NCI-H2227 (cell line): ENCODE data around the gene INSM1.

Experiments
- DNase-seq: peaks from one replicate; lab custom pipeline; 2025; ENCODE audit not compliant: unreplicated experiment; lab: John Stamatoyannopoulos, UW

Gene INSM1

DNA sequence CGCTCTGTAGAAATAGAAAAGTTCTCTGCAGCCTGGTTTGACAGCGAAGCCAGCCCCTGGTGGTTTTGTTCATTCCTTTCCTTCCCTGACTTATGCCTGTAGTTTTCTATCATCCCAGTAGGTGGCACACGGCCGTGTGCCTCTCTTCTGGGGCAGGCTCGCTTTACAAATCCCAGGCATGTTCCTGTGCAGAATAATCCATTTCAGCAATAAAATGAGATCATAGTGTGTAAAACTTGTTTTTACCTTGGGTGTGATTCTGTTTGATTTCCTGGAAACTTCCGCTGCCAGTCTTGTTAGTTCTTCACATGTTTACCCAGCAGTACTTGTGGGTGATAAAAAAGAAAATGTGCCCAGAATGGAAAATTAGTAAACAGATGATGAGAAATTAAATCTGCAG lies 7.4 kb upstream of the INSM1 start:
- peak; percentile 79 for DNase-seq

DNA sequence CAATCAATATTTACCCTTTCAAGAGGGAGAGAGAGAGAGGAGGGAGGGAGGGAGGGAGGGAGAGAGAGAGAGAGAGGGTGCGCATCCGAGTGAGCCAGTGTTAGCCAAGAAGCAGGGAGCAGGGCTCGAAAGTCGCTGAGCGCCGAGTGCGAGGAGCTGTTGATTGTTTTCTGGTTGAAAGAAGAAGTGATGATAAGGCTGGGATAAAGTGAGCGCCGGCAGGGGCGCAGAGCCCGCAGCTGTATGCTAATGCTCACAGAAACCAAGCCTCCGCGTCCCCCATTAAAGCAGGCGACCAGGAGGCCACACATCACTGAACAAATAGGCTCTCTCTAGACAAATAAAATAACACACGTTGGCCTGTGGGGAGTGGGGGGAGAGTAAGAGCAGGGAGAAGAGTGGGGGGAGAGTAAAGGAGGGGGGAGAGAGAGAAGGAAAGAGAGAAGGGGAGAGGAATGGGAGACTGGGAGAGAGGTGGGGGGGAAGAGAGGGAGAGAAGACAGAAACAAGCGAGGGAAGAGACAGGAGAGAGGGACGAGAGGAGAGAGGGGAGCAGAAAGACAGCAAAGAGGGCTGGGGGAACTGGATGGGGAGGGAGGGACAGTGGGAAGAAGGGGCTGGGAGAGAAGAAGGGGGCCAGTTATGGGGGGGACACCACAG lies 5.0 kb upstream of the INSM1 start:
- DNase-seq = peak; percentile 88

DNA sequence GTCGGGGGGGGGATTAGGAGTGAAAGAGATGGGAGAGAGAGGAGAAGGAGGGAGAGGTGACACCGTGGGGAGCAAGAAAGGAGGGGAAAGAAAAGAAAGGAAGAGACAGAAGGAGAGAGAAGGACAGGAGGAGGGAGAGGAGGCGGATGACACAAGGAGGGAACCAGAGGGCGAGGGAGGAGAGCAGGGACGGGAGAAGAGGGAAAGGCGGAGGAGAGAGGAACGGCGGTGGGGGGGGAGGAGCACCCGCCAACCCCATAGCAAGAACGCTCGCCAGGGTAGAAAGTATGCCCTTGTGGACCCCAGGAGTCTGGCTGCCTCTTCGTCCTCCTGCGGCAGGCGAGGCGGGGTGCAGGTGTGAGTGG lies 4.5 kb upstream of the INSM1 start:
- DNase-seq = peak; percentile 28

DNA sequence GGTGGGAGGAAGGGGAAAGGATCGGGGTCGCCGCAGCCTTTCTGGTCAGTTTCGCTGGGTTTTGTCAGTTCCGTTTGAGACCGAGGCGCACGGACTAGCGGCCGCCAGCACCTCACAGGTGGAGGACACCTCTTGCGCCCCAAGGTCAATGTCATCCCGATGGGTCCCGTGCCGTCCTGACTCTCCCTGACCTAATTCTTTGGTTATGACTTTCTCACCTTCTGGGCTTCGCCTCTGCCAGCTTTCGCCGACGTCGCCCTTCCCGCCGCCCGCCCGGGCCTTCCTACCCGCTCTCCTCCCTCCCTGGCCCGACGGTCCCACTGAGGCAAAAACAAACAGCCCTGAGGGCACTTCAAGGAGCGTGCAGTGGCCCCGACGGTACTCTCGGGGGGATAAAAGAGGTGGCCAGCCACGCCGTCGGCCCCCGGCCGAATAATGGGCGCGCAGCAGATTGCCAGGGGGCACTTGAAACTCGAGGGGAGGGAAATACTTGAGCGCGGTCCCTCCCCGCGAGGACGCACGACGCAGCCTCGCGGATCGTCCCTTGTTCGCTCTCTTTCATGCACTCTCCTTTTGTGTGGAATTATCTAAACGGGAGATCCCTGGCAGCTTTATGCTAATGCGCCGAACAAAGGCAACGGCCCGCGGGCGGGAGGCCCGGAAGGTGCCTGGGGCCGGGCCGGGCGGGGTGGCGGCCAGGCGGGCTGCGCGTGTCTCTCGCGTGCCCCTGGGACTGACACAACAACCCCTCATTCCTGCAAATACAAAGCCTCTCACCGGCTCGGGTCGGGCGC lies 3.9 kb upstream of the INSM1 start:
- no peak for DNase-seq

DNA sequence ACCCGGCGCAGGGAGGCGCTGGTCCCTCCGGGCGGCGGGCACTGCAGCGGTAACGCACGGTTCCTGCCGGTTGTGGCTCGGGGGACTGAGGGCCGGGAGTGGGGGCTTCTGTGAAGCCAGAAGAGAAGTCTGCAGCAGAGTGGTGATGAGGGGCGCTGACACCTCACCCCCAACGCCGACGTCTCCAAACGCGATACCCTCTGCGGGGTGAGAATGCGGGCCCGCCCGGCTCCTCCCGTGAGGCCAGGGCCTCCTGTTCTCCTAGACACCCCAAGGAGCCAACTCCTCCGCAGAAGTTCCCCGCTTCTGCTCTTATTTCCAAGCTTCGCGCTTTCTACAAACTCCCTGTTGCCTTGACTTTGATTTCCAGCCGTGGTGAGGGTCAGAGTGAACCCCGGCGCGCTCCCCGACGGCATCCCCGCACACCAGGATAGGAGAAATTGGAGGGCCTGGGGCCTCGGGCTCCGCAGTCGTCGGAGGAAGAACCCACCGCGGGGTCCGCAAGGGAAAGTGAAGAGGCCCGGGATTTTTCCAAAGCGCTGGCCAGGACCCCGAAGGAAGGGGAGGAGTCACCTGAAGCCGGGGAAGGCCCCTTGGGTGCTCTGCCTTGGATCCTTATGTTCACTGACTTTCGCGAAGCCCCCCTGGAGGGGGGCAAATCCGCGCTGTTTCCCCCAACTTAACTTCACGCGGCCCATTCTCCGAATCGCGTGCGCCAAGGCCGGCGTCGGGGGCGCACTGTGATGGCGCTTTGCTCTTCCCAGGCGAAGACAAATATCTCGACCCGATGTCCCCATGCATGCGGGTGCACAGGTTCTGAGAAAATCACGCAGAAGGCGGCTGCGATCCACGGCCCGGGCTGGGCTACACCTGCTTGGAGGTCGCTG lies 3.1 kb upstream of the INSM1 start:
- no peak for DNase-seq

DNA sequence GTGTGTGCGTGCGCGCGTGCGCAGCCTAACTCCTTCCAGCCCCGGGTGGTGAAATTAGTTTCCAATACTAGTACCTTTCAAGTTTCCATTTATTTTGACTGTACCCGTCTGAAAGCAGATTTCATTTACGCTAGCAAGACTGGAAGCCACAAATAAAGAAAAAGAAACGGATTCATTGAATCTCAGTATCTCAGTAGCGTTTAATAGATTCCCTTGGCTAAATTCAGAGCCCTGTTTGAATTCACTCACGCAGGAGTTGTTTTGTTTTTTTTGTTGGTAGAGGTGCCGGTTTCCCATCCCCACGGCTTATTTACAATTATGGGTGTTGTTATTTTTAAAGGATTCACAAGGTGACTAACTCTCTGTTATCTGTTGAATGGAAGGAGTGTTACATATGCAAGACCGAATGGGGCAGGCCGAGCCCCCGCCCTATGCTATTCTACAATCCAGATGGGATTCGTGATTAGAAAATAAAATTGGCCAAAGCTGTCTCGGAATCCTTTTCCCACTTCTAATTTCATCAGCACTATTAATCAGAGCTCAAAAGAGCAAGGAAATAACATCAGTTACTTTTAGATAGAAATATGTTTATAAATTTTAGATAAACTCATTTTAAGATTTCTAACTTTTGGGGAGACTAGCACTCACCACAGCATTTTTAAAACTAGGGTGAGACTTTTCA lies 2.3 kb upstream of the INSM1 start:
- no peak for DNase-seq

DNA sequence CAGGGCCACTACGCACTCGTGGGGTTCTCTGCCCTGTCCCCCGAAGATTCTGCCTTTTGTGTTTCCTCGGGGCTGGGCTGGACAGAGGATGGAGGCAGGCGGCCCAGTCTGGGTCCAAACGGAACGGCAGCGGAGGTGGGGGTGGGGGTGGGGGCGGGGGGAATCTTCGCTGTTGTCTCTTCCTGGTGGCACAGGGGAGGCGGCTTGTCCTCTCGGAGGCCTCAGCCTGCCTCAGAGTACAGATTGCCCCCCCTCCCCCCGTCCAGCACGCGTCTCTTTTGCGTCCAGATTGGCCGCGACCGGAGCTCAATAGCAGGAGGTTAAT lies 1.4 kb upstream of the INSM1 start:
- peak; percentile 32 for DNase-seq

DNA sequence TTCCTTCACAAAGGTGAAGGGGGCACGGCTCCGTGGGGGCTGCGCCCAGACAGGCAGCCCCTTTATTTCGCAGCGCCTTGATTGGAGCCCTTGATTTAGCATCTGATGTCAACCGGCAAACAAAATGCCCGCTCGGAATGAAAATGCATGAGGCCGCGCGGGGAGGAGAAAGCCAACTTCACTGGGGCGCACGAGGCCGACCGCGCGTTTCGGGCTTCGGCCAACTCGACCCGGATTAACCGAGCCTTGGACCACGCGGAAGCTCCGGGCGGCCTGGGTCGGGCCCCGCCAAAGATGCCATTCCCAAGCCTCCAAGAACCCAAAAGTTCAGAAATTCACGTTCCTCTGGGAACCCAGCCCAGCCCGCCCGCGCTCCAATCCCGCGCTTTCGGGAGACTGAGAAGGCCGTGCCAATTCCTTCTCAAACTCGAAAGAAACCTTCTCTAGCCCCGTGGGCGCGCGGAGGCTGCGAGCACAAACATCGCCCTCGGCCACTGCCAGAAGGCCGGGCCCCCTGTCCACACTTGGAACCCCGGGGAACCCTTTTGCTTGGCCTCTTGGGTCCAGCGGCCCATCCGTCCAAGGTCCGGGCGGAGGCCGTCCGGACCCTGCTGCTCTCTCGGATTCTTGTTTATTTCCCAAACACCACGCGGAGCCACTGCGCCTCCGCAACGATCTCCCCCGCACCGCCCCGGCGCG lies 879 bp upstream of the INSM1 start:
- no peak for DNase-seq

DNA sequence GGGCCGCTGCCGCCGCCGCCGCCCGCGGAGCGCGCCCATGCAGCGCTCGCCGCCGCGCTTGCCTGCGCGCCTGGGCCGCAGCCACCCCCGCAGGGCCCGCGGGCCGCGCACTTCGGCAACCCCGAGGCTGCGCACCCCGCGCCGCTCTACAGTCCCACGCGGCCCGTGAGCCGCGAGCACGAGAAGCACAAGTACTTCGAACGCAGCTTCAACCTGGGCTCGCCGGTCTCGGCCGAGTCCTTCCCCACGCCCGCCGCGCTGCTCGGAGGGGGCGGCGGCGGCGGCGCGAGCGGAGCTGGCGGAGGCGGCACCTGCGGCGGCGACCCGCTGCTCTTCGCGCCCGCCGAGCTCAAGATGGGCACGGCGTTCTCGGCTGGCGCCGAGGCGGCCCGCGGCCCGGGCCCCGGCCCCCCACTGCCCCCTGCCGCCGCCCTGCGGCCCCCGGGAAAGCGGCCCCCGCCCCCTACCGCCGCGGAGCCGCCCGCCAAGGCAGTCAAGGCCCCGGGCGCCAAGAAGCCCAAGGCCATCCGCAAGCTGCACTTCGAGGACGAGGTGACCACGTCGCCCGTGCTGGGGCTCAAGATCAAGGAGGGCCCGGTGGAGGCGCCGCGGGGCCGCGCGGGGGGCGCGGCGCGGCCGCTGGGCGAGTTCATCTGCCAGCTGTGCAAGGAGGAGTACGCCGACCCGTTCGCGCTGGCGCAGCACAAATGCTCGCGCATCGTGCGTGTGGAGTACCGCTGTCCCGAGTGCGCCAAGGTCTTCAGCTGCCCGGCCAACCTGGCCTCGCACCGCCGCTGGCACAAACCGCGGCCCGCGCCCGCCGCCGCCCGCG lies 730 bp downstream of the INSM1 start:
- peak; percentile 65 for DNase-seq

DNA sequence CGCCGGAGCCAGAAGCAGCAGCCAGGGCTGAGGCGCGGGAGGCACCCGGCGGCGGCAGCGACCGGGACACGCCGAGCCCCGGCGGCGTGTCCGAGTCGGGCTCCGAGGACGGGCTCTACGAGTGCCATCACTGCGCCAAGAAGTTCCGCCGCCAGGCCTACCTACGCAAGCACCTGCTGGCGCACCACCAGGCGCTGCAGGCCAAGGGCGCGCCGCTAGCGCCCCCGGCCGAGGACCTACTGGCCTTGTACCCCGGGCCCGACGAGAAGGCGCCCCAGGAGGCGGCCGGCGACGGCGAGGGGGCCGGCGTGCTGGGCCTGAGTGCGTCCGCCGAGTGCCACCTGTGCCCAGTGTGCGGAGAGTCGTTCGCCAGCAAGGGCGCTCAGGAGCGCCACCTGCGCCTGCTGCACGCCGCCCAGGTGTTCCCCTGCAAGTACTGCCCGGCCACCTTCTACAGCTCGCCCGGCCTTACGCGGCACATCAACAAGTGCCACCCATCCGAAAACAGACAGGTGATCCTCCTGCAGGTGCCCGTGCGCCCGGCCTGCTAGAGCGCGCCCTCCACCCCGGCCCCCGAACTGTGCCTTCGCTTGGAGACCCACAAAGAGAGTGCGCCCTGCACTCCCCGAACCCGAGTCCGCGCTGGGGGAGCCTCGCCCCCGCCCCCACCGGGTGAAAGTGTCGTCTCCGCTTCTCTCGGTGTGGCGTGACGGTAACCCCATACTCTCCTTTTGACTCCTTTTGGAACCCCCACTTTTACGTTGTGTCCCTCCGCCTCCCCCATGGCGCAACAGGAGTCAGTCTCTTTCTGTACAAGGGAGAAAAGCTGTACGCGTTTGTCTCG lies 1.6 kb downstream of the INSM1 start:
- peak; percentile 61 for DNase-seq

DNA sequence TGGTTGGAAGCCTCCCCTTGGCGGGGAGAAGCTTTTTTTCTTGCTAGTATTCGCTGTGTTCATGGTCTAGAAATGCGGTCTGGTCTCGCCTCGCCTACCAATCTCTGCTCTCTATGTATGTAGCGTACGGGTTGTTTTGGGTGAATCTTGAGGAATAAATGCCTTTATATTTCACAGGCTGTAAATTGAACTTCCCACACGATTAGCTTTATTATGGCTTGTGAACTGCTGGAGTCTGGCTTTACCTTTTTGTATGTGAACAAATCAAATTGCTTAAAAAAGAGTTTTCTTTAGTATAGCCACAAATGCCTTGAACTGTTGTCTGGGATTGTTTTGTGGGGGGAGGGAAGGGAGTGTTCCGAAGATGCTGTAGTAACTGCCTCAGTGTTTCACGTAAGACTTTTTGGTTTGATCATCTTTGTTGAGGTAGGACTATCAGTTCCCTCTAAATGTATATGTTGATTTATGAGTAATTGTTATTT lies 2.2 kb downstream of the INSM1 start:
- no peak for DNase-seq

DNA sequence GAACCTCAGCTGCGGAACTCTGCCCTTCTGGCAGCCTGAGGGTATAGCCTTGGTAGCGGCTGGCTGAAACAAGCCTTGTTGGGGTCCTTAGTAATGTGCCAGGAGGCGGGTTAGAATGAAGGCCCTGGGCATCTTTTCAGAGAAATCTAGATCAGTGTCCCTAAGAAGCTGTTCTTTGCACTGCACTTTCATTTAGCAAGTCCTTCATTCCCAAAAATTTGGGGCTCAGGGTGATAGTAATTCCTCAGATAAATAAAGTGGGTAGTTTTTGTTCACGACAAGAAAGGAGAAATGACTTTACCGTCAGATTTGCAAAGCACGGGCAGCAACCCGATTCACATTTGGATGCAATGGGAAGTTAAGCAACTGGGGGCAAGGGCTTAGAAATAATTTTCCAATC lies 3.2 kb downstream of the INSM1 start:
- DNase-seq = no peak

DNA sequence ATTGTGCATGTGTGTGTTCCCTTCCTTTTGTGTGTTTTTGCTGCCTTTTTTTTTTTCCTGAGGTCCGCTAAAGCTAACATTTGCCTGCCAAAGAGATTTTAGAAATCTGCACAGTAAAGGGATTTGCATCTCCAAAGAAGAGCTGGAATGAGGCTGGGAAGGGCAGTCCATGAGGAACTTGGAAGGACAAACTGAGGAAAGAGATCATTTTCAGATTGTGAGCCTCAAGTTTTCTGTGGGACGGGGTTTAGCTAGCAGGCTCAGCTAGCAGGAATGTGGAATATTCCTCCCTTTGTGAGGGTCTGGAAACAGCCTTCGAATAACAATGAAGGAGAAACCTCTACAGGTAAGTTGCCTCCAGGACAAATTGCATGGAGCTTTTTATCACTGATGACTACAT lies 3.8 kb downstream of the INSM1 start:
- no peak for DNase-seq

DNA sequence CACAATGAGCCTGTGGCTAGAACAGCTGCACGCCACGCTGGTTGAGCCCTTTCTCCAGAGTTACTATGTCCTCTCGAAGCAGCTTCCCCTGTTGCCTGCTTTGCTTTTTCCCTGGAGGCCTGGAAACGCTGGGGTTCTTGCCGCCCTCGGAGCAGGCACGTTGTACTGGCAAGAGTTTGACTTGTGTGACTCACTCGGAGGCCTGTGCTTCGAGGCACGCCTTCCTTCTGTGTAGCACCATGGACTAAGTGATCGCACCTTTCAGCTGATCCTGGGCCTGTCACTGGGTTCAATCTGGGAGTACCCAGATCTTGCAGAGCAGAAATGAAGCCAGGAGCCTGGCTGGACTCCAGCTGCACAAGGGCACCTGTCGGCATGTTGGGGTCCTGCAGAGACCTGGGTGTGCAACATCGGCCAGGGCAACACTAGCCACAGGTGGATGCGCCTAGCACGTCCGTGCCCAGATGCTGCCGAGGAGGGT lies 5.2 kb downstream of the INSM1 start:
- no peak for DNase-seq

DNA sequence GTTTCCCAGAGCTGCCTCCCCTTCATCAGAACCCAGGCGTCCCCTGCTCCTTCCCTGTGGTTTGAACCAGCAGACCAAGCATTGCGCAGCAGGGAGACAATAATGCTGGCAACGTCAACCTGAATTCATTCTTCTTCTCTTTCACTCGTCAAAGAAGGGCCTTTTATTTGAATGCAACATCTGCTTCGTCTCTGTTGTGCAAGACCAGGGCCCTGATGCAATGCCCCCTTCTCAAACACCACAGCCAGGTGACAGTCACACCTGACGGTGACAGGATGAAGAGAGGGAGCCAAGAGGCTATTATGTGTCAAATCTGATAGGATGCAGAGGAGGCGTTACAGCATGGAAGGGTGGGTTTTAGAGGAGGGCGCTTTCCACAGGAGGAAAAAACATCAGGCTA lies 8.0 kb downstream of the INSM1 start:
- no peak for DNase-seq

DNA sequence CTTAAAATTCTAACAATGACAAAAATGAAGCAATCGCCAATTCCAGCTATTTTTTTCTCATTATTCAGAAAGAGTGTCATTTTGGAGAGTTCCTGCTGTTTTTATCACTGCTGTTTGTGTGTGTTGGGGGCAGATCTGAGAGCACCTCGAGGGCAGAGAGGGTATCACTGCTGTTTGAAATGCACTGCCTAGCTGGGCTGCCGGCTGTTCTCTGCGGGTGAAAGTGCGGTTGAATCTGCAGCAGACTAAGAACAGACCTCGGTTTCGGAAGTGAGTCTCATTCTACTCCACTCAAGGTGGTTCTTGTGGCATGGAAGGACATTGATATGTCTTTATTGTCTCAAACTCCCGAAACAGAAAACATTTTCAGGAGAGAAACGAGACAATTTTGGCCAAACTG lies 18.3 kb downstream of the INSM1 start:
- DNase-seq = no peak

DNA sequence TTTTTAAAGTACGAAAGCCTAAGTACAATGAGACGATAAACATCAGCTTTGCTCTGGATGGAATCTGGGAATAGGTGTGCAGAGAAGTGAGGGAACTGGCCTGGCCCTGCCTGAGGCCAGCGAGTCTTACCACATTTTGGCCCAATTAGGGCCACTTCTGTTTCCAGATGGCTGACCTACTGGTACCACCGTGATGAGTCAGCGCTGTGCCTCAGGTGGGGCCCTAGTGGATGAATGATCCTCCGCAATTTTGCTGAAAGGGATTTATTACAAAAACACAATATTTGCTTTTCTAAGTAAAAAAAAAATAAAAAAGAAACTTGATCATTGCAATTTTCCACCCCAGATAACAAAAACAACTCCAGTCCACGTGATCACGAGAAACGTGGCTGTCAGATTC lies 22.5 kb downstream of the INSM1 start:
- DNase-seq = no peak

DNA sequence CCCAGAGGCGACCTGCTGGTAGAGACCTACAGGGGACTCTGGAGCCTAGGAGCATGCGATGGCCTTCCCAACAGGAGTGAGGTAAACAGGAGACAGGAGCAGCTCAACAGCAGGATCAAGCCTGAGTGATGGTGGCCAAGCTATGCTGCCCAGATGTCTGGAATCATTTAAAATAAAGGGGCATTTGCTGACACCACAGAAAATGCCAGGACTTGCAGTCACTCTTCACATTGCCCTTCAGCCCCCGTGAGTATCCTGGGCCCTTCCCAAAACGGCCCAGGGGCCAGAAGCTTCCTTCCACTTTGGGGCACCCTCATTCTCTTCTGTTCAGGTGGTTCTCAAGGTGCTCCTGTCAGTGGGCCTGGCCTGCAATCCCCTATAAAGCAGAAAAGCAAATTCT lies 23.2 kb downstream of the INSM1 start:
- DNase-seq = no peak

DNA sequence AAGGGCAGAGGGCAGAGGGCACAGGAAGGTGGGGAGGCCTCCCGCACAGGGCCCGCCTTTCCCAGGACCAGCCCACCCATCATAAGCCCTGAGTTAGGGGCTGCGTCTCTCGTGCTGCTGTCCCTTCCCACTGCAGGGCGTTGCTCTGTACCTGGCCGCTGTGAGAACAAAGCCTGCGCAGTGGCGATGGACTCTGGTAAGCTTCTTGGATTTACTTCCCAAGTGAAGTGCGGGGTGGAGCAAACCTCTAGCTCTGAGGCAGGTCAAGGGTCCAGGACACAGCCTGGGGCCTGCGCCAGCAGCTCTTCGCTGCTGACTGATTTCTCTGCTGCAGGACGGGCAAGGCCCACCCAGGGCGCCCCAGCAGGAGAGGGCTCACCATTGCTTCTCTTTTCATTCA lies 23.9 kb downstream of the INSM1 start:
- DNase-seq = no peak
